K562 (cell line): ENCODE results near the gene CD164. TPM values are rescaled to one million over a fixed set of nuclear protein-coding genes. Genes with fewer than 3 reads are reported as not detected.

Experiments
- CEBPB ChIP-seq: fragments of 450-650 bp; IDR thresholded peaks from 2 replicates; pipeline ENCODE4 v1.6.1; 2016; ENCODE audit warnings: missing genetic modification characterization, missing compliant biosample characterization
- IFI16 ChIP-seq: fragments of 250-450 bp; sonication (Bioruptor Pico); IDR thresholded peaks from 2 replicates; pipeline ENCODE4 v2.1.2; 2022; ENCODE audit warnings: mild to moderate bottlenecking, inconsistent platforms
- POU5F1 ChIP-seq: fragments of 150-350 bp; IDR thresholded peaks from 2 replicates; pipeline ENCODE4 v1.6.1; 2014; ENCODE audit warnings: borderline replicate concordance, low read length, low read depth, mild to moderate bottlenecking; ENCODE audit not compliant: partially characterized antibody
- SUPT5H ChIP-seq: fragments of 450-650 bp; IDR thresholded peaks from 2 replicates; pipeline ENCODE4 v1.6.1; 2016
- TAF7 ChIP-seq: fragments of 450-650 bp; IDR thresholded peaks from 2 replicates; pipeline ENCODE4 v1.6.1; 2016; ENCODE audit warnings: missing genetic modification characterization, missing compliant biosample characterization
- polyA plus RNA-seq, 8 experiments: library from polyadenylated mRNA; depleted of rRNA in 4 of 8; stranded (reverse) in 5 of 8; unstranded in 3 of 8; fragments of >200 nt; fragmentation: Nextera tagmentation in 2 of 8; fragmentation: Illumina TruSeq in 1 of 8; extraction: Ambion mirVana in 2 of 8; extraction: Trizol in 1 of 8; gene quantifications; 2 replicates each; pipeline versions ENCODE4 v1.2.1 to v1.2.3, GENCODE V29; 2011 to 2014; ENCODE audit warnings: inconsistent platforms in 1 of 8, missing spikeins in 1 of 8
- total RNA-seq, 7 experiments: library from RNA; depleted of rRNA in 6 of 7; stranded (reverse); fragments of >200 nt in 6 of 7; fragmentation: Illumina TruSeq in 2 of 7; extraction: Trizol in 2 of 7; gene quantifications; 2 replicates each; pipeline versions ENCODE4 v1.2.1 to v1.2.3, GENCODE V29; 2011 to 2021; ENCODE audit warnings: low replicate concordance in 1 of 7
- TF ChIP-seq, protein P1 (sequence below): sonication (generic); formaldehyde crosslinking; IDR thresholded peaks from 2 replicates; pipeline ENCODE4 v1.8.1; 2023; ENCODE audit warnings: mild to moderate bottlenecking, missing genetic modification reagents
- TF ChIP-seq, protein P2 (sequence below), 2 experiments: IDR thresholded peaks; 2 replicates each; pipeline ENCODE4 v1.6.1; 2012; ENCODE audit warnings: improper control_type of control experiment in 2 of 2, low read depth in 2 of 2, low read length in 2 of 2, borderline replicate concordance in 1 of 2
- TF ChIP-seq, protein P3 (sequence below): fragments of 450-650 bp; IDR thresholded peaks from 2 replicates; pipeline ENCODE4 v1.6.1; 2017; ENCODE audit warnings: antibody characterized with exemption, mild to moderate bottlenecking
- TF ChIP-seq, protein P4 (sequence below), 2 experiments: fragments of 450-650 bp; IDR thresholded peaks; 2 replicates each; pipeline ENCODE4 v1.6.1; 2018; ENCODE audit warnings: mild to moderate bottlenecking in 2 of 2, low read depth in 1 of 2; ENCODE audit not compliant: partially characterized antibody in 2 of 2
- TF ChIP-seq, protein P5 (sequence below): fragments of 450-650 bp; IDR thresholded peaks from 2 replicates; pipeline ENCODE4 v1.6.1; 2017; ENCODE audit warnings: antibody characterized with exemption

Gene CD164
- total and polyA plus RNA-seq, 9 of the 15 experiments (the other 6 are each of a cell fraction or from before 2014, with no cell fraction given): 79.5 to 317 (median 165) TPM

DNA sequence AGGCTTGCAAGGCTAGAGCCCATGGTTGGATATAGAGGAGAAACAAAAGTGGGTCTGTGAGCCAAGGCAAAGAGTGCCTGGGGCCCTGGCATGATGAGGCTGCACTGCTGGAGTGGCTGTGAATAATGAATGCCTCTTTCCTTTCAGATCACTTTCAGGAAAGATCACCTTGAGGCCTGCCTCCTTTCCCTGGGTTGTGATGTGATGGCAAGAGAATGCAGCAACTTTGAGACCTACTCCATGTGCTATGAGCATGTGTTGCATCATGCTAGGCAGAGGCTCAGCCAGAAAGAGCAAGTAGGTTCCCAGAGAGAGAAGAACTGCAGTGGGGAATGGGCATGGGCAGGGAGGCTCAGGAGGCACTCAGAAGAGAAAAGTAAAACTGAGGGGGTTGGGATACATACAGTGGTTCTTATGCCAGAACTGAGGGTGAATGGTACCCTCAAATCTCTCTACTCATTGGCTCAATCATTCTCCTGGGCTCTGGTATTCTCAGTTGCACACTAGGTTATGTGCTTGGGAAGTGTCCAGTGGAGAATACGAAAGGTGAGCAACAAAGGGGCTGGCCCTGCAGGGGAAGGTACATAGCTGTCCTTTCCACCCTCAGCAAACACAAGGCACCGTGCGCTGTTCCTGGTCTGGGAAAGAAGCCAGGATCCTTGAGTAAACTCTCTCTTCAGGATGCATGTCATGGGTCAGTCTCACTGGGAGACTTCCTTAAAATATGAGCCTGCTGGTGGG lies 45.9 kb downstream of the CD164 start (continued):
- TF ChIP-seq, protein P1, sequence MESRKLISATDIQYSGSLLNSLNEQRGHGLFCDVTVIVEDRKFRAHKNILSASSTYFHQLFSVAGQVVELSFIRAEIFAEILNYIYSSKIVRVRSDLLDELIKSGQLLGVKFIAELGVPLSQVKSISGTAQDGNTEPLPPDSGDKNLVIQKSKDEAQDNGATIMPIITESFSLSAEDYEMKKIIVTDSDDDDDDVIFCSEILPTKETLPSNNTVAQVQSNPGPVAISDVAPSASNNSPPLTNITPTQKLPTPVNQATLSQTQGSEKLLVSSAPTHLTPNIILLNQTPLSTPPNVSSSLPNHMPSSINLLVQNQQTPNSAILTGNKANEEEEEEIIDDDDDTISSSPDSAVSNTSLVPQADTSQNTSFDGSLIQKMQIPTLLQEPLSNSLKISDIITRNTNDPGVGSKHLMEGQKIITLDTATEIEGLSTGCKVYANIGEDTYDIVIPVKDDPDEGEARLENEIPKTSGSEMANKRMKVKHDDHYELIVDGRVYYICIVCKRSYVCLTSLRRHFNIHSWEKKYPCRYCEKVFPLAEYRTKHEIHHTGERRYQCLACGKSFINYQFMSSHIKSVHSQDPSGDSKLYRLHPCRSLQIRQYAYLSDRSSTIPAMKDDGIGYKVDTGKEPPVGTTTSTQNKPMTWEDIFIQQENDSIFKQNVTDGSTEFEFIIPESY (CRISPR knock-in tag): no peak
- TF ChIP-seq TAF7 (tag) (no peak), POU5F1 (no peak), SUPT5H (no peak), CEBPB (tag) (peak; percentile 76), IFI16 (CRISPR knock-in tag) (no peak)
- TF ChIP-seq, protein P2, sequence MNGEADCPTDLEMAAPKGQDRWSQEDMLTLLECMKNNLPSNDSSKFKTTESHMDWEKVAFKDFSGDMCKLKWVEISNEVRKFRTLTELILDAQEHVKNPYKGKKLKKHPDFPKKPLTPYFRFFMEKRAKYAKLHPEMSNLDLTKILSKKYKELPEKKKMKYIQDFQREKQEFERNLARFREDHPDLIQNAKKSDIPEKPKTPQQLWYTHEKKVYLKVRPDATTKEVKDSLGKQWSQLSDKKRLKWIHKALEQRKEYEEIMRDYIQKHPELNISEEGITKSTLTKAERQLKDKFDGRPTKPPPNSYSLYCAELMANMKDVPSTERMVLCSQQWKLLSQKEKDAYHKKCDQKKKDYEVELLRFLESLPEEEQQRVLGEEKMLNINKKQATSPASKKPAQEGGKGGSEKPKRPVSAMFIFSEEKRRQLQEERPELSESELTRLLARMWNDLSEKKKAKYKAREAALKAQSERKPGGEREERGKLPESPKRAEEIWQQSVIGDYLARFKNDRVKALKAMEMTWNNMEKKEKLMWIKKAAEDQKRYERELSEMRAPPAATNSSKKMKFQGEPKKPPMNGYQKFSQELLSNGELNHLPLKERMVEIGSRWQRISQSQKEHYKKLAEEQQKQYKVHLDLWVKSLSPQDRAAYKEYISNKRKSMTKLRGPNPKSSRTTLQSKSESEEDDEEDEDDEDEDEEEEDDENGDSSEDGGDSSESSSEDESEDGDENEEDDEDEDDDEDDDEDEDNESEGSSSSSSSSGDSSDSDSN (IDR thresholded peaks at IDR 0.05; ENCODE audit: borderline replicate concordance in 1 of 2, low read depth in 2 of 2, low read length in 2 of 2): no peak
- TF ChIP-seq, protein P3, sequence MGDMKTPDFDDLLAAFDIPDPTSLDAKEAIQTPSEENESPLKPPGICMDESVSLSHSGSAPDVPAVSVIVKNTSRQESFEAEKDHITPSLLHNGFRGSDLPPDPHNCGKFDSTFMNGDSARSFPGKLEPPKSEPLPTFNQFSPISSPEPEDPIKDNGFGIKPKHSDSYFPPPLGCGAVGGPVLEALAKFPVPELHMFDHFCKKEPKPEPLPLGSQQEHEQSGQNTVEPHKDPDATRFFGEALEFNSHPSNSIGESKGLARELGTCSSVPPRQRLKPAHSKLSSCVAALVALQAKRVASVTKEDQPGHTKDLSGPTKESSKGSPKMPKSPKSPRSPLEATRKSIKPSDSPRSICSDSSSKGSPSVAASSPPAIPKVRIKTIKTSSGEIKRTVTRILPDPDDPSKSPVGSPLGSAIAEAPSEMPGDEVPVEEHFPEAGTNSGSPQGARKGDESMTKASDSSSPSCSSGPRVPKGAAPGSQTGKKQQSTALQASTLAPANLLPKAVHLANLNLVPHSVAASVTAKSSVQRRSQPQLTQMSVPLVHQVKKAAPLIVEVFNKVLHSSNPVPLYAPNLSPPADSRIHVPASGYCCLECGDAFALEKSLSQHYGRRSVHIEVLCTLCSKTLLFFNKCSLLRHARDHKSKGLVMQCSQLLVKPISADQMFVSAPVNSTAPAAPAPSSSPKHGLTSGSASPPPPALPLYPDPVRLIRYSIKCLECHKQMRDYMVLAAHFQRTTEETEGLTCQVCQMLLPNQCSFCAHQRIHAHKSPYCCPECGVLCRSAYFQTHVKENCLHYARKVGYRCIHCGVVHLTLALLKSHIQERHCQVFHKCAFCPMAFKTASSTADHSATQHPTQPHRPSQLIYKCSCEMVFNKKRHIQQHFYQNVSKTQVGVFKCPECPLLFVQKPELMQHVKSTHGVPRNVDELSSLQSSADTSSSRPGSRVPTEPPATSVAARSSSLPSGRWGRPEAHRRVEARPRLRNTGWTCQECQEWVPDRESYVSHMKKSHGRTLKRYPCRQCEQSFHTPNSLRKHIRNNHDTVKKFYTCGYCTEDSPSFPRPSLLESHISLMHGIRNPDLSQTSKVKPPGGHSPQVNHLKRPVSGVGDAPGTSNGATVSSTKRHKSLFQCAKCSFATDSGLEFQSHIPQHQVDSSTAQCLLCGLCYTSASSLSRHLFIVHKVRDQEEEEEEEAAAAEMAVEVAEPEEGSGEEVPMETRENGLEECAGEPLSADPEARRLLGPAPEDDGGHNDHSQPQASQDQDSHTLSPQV: peak; percentile 65
- TF ChIP-seq, protein P4, sequence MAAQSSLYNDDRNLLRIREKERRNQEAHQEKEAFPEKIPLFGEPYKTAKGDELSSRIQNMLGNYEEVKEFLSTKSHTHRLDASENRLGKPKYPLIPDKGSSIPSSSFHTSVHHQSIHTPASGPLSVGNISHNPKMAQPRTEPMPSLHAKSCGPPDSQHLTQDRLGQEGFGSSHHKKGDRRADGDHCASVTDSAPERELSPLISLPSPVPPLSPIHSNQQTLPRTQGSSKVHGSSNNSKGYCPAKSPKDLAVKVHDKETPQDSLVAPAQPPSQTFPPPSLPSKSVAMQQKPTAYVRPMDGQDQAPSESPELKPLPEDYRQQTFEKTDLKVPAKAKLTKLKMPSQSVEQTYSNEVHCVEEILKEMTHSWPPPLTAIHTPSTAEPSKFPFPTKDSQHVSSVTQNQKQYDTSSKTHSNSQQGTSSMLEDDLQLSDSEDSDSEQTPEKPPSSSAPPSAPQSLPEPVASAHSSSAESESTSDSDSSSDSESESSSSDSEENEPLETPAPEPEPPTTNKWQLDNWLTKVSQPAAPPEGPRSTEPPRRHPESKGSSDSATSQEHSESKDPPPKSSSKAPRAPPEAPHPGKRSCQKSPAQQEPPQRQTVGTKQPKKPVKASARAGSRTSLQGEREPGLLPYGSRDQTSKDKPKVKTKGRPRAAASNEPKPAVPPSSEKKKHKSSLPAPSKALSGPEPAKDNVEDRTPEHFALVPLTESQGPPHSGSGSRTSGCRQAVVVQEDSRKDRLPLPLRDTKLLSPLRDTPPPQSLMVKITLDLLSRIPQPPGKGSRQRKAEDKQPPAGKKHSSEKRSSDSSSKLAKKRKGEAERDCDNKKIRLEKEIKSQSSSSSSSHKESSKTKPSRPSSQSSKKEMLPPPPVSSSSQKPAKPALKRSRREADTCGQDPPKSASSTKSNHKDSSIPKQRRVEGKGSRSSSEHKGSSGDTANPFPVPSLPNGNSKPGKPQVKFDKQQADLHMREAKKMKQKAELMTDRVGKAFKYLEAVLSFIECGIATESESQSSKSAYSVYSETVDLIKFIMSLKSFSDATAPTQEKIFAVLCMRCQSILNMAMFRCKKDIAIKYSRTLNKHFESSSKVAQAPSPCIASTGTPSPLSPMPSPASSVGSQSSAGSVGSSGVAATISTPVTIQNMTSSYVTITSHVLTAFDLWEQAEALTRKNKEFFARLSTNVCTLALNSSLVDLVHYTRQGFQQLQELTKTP (IDR thresholded peaks at IDR 0.05; ENCODE audit: low read depth in 1 of 2, partially characterized antibody in 2 of 2): no peak
- TF ChIP-seq, protein P5, sequence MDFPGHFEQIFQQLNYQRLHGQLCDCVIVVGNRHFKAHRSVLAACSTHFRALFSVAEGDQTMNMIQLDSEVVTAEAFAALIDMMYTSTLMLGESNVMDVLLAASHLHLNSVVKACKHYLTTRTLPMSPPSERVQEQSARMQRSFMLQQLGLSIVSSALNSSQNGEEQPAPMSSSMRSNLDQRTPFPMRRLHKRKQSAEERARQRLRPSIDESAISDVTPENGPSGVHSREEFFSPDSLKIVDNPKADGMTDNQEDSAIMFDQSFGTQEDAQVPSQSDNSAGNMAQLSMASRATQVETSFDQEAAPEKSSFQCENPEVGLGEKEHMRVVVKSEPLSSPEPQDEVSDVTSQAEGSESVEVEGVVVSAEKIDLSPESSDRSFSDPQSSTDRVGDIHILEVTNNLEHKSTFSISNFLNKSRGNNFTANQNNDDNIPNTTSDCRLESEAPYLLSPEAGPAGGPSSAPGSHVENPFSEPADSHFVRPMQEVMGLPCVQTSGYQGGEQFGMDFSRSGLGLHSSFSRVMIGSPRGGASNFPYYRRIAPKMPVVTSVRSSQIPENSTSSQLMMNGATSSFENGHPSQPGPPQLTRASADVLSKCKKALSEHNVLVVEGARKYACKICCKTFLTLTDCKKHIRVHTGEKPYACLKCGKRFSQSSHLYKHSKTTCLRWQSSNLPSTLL: no peak
